Inferior parietal cortex (tissue), 1 donor: ENCODE results near the gene MMAB.
A peak's percentile ranks its signal among the peaks of the same experiment; 100 is the strongest.

Source experiments
- DNase-seq: peaks from one replicate; pipeline ENCODE4 v3.0.0-alpha.2; 2016; ENCODE audit errors: extremely low spot score

MMAB gene

DNA sequence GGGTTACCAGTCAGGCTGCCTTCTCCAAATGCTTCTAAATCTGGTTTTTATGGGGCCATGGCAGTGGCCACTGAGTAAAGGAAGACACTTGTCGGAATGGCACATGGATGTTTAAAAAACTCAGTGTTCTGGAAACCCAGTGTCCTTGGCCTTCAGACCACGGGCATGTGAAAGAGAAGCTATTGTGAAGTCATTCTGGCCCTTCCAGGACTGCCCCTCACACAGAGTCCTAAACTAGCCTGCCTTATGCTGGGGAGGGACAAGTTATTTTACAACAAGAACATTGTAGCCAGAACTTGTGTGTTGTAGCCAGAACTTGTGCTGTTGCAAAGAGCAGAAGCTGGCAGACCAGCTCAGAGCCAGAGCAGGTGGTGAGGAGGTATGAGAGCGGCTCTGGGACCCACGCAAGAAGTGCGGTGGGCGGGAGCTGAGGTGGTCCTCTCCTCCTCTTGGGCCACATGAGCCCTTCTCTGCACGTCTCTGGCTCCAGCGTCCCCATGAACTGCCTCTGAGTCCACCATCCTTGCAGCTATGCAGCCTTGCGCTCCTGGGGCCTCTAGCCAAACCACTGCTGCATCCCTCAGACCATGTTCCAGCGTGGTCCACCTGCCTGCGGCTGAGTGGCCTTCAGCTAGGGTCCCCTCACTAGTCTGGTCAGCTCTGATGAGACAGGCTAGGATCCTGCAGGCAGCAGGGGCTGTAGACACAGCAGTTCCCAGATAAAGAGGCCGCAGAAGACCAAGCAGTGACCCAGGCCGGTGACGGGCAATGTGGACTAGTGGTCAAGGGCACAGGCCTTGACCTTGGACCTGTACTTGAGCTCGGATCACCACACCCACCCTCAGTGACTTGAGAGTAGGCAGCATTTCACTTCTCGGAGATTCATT, 32.5 kb downstream of the MMAB start:
- peak; percentile 35 for DNase-seq

DNA sequence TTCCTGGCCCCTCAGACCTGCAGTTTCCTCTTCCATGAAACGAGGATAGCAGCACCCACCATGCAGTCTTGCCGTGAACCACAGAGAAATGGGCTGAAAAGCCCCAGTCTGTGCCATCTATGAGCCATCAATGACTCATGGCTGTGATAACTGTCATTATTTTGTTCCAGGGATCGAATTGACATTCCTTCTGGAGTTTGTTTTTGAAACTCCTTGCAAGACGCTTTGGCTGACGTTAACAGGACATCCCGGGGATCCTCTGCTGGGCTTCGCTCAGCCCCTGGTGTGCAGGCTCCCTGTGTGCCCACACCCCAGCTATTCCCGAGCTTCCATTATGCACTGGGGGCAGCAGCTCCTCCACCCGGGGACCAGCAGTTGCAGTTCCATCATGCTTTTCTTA, 33.8 kb downstream of the MMAB start:
- DNase-seq, result no peak

DNA sequence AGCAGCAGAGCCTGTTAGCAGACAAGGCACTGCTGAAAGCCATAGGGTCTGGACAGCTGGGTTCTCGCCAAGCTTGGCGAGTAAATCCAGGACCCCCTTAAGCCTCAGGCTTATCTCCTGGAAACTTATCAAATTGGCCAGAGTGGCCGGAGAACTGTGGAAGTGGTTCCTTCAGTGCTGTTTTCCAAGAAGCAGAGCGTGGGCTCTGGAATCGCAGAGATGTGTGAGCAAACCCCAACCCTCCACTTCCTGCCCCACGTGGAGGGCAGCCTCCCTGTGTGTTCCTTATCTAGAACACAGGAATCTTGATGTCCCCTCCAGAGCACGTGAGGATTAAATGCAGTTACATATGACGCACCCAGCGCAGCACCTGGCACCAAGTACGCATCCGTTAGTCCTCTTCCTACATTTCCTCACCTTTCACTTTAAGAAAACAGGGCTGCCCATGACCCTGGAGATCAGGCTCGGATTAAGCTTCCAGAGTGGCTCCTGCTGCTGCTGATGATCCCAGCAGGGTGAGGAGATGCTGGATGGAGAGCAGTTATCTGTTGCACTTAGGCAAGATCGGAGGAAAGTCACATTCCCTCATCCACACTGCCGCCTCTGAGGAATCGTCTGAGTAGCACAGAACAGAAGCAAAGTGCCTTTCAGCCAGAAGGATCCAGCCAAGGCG, 35.0 kb downstream of the MMAB start:
- no peak for DNase-seq

DNA sequence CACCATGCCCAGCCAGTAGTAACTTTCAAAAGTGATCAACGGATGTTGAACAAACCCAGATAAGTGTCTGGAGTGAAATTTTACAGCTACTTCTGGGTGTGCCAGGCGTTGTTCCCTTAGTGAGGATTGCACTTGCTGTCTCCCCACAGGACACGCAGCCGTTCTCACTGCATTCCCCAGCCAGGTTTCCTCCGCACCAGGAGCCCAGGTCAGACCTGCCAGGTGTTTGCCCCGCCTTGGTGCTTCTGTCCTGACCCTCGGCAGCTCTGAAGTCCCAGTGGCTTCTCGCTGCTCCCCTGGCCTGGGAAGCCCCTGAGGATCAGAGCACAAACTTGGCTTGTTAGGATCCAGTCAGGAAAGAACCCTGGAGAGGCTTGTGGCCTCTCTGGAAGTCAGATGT, 36.2 kb downstream of the MMAB start:
- no peak for DNase-seq

DNA sequence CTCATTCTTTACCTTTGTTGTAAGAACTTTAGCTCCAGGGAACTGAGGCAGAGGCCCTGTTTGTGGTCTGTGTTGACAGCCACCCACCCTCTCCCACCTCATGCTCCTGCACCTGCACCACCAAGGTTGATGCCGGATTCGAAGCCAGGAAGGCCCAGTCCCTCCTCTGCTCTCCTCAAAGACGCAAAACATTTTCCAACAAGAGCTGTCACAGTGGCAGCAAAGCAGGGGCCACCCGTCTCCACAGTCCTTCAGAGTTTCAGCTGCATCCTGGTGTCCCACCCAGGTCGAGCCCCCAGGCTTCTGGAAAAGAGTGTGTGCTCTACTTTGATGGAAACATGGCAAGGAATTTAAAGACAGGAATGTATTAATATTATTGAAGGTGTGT, 37.4 kb downstream of the MMAB start:
- DNase-seq, result no peak

DNA sequence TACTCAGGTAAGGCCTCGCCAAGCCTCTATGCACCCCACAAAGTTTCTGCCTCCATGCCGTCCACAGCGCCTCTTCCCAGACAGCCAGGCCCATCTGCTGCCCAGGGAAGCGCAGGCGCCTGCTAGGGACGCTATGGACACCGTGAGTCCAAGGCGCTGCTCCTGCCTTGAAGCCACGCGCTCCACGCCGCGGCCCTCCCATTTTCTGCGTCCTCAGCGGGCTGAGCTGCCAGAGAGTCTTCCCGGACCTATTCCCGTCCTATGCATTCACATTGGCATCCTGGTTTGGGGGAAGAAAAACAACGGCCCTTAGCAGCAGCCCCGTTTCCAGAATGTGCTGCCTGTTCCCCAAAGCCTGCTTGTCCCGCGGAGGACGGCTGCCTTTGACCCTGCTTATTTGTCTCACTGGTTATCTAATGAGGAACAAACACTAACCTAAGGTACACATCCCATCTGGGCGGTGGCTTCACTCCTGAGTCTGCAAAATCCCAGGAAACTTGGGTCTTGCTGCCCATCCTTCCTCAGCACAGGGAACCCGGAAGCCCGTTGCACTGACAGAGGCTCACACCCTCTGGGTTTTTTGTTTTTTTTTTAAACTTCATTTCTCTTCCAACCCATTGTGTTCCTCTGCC, 38.0 kb downstream of the MMAB start:
- DNase-seq, result no peak

DNA sequence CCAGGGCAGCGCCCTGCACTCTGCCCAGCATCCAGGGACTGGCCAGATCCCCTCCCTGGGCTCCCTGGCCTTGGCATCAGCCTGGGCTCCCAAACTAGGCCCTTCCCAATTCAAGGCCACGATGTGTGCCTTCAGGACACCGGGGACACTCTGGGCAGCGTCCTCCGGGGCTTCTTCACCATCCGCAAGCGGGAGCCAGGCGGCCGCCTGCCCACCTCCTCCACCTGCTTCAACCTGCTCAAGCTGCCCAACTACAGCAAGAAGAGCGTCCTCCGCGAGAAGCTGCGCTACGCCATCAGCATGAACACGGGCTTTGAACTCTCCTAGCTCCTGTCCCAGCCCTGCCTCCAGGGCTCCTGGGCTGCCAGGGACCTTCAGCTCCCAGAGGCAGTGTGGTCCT, 38.8 kb downstream of the MMAB start:
- no peak for DNase-seq

DNA sequence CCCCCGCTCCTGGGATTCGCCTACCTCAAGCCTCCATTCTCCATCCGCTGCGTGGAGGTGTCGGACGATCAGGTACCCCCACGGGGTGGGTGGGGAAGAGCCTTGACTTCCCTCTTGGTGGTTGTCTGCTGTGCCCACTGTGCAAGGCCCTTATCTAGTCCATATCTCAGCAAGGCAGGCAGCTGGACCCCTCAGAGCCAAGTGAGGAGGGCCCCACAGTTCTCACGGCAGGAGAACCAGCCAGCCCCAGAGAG, 39.9 kb downstream of the MMAB start:
- no peak for DNase-seq

DNA sequence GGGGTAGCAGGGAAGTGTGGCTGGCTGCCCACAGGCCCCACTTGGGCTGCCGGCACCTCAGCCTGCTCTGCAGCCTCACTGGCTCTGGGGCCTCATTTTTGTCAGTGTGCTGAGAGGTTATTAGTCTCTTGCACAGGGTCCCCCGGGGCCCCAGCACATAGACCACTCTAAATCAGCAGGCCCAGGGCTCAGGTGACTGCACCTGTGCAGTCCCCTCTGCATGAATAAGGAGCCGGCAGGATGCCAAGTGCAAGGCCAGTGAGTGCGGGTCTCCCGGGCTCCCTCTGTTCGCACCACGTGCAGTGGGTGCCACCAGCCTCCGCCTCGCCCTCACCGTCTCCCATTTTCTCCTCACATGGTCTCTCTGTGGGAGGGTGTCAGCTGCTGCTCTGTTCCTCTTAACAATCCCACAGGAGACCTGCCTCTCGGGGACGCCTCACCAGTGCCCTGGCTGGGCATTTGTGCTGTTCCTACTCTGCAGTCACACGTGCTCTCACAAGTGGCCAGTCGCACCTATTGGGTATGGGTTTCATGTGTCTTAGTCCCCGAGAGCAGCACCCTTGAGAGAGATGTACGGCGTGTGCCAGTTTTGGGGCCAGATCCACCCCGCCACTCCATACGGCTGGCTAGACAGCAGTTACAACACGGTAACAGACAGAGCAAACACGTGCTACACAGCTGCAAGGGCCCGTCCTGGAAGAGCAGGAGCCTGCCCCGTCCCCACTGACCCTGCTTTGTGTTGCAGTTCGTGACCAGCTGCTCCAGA, 40.4 kb downstream of the MMAB start:
- no peak for DNase-seq

DNA sequence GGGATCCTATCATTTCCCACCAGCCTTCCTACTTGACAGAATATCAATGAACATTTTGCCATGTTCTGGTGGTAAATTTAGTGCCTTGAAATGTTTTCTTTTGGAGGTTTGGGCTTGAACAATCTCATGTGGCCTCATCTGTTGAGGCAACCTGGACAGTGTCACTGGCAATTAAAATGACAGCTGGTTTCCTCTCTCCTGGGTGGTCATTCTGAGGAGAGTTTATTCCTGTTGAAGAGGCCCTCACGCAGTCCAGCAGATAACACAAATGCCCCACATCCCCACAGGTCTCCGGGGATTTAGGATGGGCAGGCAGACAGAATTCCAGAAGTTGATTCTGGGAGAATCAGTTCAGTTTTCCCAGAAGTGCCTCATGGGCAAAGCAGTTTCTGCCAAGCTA, 41.9 kb downstream of the MMAB start:
- no peak for DNase-seq

DNA sequence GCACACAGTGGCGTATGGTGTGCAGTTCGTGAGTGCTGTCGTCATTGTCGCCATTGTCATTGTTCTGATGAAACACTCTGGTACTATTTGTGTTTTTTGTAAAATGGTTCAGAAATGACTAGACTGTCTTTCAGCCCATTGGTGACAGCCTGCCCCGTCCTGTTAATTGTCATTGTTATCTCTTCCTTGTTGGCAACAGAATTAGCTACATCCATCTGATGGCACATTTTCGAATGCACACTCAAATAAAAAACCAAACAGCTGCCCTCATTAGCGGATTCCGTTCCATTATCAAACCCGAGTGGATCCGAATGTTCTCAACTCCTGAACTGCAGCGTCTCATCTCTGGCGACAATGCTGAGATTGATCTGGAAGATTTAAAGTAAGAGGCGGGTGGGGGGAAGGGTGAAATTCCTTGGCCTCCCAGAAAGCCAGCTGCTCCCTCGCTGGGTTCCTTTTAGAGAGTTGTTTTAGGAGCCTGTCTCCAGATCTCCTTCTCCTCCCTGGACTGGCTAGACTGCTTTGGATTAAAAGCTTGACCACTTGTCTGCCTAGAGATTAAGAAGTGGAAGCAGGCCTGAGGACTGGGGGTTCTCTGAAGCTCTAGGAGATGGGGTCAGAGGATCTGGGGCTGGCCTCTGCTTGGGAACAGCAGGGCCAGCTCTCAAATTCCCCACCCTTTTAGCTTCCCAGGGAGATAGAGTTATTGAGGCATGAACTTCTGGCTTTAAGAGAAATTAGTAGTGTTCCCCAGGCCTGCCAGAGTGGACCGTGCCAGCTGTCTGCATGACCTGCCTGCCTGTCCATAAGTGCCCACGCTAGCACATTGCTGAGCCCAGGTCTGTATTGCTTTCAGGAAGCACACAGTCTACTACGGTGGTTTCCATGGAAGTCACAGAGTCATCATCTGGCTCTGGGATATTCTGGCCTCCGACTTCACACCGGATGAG, 43.3 kb downstream of the MMAB start:
- peak; percentile 28 for DNase-seq

DNA sequence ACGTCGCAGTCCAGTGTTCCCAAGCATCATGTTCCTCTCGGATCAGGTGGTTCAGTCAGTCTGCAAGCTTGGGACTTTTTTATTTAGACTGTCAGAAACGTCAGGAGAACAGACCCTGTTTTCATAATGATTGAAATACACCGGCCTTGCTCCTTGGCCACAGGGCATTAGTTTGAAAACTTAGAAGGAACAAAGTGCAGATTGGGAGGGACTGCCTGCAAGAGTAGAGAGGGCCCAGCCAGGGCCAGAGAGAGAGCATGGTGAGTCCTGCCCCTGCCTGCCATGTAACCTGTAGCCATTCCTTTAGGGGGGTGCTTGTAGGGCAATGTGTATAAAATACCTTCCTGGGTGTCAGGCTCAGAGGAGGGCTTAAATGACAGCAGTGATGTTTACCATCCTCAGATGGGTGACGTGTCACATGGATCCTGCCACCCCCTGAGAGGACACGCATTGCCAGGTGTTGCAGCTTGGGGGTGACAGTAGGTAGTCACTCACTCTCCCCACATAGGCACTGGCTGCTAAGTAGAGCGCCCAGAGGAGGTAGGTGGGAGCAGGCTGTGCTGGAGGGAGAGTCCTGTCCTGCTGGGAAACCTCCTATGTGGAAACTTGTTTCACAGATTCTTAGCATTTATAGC, 45.7 kb downstream of the MMAB start:
- no peak for DNase-seq

DNA sequence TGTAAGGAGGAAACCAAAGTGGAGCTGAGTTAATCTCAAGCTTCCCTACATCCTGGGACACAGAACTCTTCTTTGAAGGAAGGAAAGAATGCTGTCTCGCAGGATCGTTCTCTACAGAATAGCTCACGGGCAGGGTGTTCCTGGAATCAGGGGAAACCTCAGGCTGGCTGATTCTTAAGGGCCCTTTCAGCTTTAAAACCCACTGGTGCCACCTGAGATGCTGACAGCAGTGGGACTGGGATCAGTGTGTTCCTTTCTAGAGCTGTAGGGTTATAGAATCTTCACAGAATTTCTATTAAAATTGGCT, 48.1 kb downstream of the MMAB start:
- DNase-seq, result no peak

DNA sequence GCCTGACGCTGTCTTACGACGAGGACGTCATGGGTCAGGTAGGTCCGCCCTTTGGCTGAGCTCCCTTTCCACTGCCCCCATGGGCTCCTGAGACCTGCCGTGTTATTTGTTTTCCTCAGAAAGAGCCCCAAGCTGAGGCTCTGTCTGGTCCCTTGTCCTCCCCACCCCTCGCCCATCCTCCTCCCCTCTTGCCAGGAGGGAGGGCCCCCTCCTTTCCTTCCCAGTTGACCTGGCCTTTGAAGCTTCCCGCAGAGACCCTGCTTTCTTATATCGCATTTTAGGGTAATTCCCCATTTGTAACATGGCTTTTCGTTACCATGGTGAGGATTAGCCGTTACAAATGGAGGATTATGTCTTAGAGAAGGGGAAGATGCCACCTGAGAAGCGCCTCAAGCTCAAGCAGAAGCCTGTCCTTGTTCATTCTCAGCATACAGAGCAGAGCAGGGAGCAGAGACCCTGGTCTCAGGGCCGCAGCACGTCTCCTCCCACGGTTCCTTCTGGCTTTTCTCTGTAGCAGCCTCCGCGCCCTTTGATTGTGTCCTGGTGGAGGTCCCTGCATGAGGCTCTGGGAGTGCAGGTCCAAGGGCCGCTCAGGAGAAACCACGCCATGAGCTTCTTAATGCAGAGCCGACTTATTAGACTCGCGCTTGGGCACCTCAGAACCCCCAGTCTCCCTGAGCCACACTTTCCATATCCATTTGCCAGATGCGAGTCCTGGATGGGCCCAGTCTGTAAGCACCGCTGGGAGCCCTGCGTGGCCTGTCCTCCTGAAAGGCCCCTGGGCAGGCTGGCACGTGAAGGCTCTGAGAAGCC, 48.6 kb downstream of the MMAB start:
- no peak for DNase-seq

DNA sequence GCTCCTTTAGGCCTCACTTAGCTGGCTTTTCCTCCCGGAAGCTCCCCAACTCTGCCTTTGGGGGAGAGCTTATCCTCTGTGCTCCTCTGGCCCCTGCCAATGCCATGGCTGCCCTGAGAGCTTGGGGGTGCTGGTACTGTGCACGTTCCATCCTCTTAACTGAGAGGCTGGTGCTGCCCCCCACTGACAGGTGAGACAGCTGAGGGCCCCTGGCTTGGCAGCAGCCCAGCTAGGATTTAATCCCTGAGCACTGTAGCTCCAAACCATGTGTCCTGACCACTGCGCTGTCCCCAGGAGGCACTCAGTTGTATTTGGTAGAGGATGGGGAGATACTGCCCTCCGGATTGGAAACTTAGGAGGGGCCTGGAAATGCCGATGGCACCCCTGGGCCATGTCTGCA, 49.8 kb downstream of the MMAB start:
- DNase-seq, result no peak

DNA sequence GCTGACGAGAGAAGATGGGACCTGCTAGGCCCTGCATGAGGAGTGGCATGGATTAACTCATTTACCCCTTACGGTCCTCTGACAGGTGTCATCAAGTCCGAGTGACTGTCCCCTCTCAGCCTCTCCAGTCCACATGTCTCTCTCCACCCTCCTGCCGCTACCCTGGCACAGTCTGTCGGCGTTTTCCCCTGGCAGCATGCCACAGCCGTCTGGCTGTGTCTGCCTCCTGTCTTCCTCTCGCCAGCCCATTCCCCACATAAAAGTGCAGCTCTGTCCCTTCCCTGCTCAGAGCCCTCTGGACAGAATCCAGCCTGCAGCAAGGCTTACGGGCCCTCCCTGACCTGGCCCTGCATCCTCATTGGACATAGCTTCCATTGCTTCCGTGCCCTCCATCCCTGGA, 50.2 kb downstream of the MMAB start:
- no peak for DNase-seq

DNA sequence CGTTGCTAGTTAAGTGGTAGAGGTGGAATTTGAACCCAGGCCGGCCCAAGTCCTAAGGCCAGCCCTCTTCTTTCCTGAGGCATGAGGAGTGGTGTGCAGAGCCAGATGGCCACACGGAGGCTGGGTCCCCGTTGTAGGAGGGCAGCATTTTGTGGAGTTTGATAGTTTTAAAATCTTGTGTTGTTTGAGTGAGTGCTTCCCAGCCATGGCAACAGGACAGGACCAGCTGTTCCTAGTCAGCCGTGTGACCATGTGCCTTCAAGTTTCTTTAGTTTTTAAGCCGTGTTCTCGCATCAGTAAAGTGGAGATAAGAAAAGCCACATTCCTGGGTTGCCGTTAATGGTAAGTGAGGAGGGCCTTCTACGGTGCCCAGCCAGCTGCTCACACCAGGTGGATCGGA, 51.5 kb downstream of the MMAB start:
- no peak for DNase-seq

DNA sequence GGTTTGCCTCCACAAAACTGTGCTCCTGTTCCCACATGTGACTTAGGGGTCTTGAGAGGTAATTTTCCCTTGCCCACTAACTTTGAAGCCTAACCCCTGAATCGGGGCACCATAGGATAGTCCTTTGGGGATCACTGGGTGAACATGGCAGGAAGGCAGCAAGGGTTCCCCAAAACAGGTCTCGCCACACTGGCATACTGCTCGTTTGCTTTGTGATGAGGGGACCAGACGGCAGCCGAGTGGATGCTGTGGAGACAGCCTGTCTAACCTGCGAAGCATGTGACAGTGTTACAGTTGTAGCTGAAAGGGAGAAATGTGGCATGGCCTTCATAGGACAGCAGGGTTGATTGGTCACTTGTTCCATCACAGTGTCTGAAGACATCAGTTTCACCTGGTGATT, 53.5 kb downstream of the MMAB start:
- DNase-seq, result no peak

DNA sequence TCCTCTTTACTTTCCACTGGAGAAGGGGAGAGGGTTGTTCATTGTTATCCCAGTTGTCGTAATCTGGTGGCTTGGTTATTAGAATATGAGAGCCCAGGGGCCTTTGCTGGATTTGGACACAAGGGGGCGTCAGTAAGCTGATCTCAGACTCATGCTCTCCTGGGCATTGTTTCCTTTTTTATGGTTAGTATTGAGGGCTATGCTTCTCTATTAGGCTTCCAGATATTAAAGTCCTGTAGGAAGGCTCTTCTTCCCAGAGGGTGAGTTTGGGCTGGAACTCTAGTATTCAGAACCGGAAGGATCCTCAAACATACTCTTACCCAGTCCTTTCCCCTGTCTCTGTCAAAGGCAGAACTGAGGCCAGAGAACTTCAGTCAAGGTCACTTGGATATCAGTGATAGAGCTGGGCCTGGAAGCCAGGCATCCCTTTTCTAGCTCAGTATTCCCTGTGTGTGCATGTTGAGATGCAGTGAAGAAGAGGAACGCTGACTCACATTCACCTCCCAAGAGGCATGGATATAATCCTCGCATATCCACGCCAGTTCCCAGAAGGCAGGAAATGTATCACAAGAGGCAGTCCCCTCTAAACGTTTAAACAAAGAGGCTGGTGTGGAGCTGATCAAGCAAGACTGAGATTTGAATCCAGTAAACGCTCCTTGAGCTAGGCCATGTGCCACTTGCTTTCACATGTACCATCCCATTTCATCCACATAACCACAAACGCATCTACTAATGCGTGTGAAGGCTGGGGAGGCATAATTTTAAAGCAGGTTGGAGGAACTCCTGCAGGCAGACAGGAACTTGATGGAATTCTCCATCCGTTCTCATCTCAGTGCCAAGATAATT, 54.3 kb downstream of the MMAB start:
- peak; percentile 90 for DNase-seq
